Fibroblast of villous mesenchyme (primary cell): ENCODE measurements around the gene NR1D2. TPM values are rescaled to one million over a fixed set of nuclear protein-coding genes. Genes with fewer than 3 reads are reported as not detected.
"Not testable (repeated sequence)": the region's sequence is repeated elsewhere in the genome, so short reads cannot be mapped to it uniquely, and the experiment has no call there.

Experiments used
- DNase-seq: peaks from one replicate; pipeline ENCODE4 v3.0.0-alpha.2; 2010; ENCODE audit warnings: low read depth
- H3K4me3 ChIP-seq: 2 replicates; pipeline ENCODE4 v1.5.1; 2011; ENCODE audit warnings: low read depth, mild to moderate bottlenecking, low read length
- CTCF ChIP-seq: IDR thresholded peaks from 2 replicates; pipeline ENCODE4 v1.5.1; 2012; ENCODE audit warnings: low read depth, mild to moderate bottlenecking, low read length; ENCODE audit not compliant: insufficient read depth
- total RNA-seq: library from RNA; depleted of rRNA; stranded (reverse); fragments of >200 nt; gene quantifications from 2 replicates; pipeline ENCODE4 v1.2.3, GENCODE V29; 2012

The NR1D2 gene
- total RNA-seq: 27.4 and 35.8 TPM in 2 replicates

GRCh38 chr3:23944861-23945662 lies at the start of gene NR1D2:
NR1D2 (plus strand) TSS chr3:23945286; CDS start chr3:23945579, 293 bp downstream.
- no peak for TF ChIP-seq CTCF
- DNase-seq: peak; percentile 78

GRCh38 chr3:23900744-23901143 lies 44.3 kb upstream of the NR1D2 start:
- DNase-seq: peak; percentile 81
- TF ChIP-seq CTCF: peak; percentile 38
- H3K4me3 ChIP-seq: no peak overlapping the region

More at GRCh38 chr3:23944861-23945662, at the start of gene NR1D2:
- H3K4me3 ChIP-seq: peak within 1 kb of the TSS; percentile 82

- DNase-seq: no peak
- no peak overlapping the region for H3K4me3 ChIP-seq
- no peak for TF ChIP-seq CTCF
These were observed 40.5 kb upstream of the NR1D2 start for GRCh38 chr3:23904545-23904944.

GRCh38 chr3:23909341-23909740 lies 35.7 kb upstream of the NR1D2 start:
- DNase-seq: no peak
- no peak for TF ChIP-seq CTCF
- H3K4me3 ChIP-seq: no peak overlapping the region

GRCh38 chr3:23911397-23911796 lies 33.7 kb upstream of the NR1D2 start:
- H3K4me3 ChIP-seq: no peak overlapping the region
- no peak for DNase-seq
- no peak for TF ChIP-seq CTCF

GRCh38 chr3:23912335-23912734 lies 32.8 kb upstream of the NR1D2 start:
- H3K4me3 ChIP-seq: not testable (repeated sequence)

GRCh38 chr3:23913182-23913581 lies 31.9 kb upstream of the NR1D2 start:
- no peak overlapping the region for H3K4me3 ChIP-seq
- no peak for TF ChIP-seq CTCF
- no peak for DNase-seq

More at GRCh38 chr3:23912335-23912734, 32.8 kb upstream of the NR1D2 start:
- DNase-seq: not testable (repeated sequence)
